ENCODE measurements around the gene KRT33A. TPM values are rescaled to one million over a fixed set of nuclear protein-coding genes. Genes with fewer than 3 reads are reported as not detected.

KRT33A gene
- total and polyA plus RNA-seq, 2 experiments from 2014 or later = not detected

DNA sequence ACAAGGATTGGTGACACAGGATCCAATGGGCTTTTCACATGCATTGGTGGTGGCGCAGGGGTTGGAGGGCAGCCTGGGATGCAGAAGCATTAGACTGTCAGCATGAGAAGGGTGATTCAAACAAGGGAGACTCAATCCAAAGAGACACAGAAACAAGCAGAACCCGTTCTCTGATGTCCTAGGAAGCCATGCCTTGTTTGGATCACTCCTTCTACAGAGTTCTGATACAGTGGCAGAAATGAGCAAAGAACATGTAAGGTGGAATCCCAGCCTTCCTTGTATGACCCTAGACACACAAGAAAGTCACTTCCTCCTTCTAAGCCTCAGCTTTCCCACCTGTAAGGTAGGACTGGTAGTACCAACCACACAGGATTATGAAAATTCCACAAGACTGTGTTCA lies 13.3 kb upstream of the KRT33A start (continued):
- TF ChIP-seq JUNB (IDR thresholded peaks at IDR 0.05; ENCODE audit: unreplicated experiment) (no peak), EZH2 (IDR thresholded peaks at IDR 0.05; ENCODE audit: low read depth, unreplicated experiment) (no peak), CREB1 (CRISPR knock-in tag; IDR thresholded peaks at IDR 0.05; ENCODE audit: low read depth) (no peak), NANOG (IDR thresholded peaks at IDR 0.05; ENCODE audit: borderline replicate concordance) (no peak), POLR2AphosphoS5 (IDR thresholded peaks at IDR 0.05; ENCODE audit: low read depth) (no peak), ZNF114 (CRISPR knock-in tag; IDR thresholded peaks at IDR 0.05) (no peak), ZNF331 (CRISPR knock-in tag; IDR thresholded peaks at IDR 0.05; ENCODE audit: low read depth) (no peak)
- TF ChIP-seq, protein P1, sequence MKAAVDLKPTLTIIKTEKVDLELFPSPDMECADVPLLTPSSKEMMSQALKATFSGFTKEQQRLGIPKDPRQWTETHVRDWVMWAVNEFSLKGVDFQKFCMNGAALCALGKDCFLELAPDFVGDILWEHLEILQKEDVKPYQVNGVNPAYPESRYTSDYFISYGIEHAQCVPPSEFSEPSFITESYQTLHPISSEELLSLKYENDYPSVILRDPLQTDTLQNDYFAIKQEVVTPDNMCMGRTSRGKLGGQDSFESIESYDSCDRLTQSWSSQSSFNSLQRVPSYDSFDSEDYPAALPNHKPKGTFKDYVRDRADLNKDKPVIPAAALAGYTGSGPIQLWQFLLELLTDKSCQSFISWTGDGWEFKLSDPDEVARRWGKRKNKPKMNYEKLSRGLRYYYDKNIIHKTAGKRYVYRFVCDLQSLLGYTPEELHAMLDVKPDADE (IDR thresholded peaks at IDR 0.05) = no peak

DNA sequence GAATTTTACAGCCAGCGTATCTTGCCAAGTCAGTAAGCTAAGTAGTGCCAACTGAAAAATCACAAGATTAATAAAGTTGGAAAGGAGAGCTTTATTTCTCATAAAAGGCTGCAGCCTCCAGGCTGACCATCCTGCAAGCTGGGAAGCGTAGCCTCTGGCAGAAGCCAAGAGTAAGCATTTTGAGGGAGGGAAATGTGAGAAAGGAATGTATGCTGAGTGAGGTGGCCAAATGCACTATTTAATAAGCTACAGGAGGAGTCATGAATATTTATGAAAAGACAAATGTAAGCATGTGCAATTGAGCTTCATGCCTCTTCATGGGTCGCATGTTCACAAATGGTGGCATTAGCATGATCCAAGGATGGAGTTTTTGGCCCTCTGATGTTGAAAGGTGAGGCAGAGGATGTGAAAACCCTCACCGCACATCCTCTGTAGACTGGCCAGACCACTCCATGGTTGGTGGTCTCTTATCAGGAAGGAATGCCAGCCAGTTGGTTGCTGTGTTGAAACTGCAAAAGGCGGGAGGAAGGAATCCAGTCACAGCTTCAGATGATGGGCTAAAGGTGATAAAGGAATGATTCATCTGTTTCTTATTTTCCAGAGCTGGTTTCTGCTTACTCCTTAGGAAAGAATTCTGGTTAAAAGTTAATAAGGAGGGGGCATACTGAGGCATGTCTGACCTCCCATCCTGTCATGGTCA lies 9.8 kb upstream of the KRT33A start:
- Histone ChIP-seq H3K9me2 (ENCODE audit: insufficient read depth) (no peaks in the 10 kb centered on the region; the same call in 1 of the 2 replicates), H2AFZ (no peak overlapping the region), H3K27ac (ENCODE audit: low read depth) (no peak overlapping the region), H3K4me3 (no peak overlapping the region), H3F3A (replicated peaks; ENCODE audit: low read depth) (no peaks in the 10 kb centered on the region), H3K4me1 (ENCODE audit: insufficient read depth) (no peaks in the 10 kb centered on the region), H3K36me3 (ENCODE audit: insufficient read depth) (no peaks in the 10 kb centered on the region), H3K4me2 (no peak overlapping the region), H4K20me1 (replicated peaks; ENCODE audit: insufficient read depth) (no peaks in the 10 kb centered on the region), H3K79me2 (replicated peaks; ENCODE audit: insufficient read depth) (no peaks in the 10 kb centered on the region), H3K27me3 (ENCODE audit: insufficient read depth) (no peaks in the 10 kb centered on the region)
- no peak for DNase-seq (ENCODE audit: low spot score)
- no peaks in the 10 kb centered on the region for H3K36me3 Mint-ChIP-seq (ENCODE audit: low read depth)
- no peak overlapping the region for H3K27ac Mint-ChIP-seq
- H3K27me3 Mint-ChIP-seq (ENCODE audit: insufficient read depth, low read depth, poor library complexity) = peaks cover 4% of the 10 kb centered on the region
- H3K4me3 Mint-ChIP-seq = no peak overlapping the region
- H3K9me3 Mint-ChIP-seq = peaks cover 9% of the 10 kb centered on the region; the same call in 1 of the 3 replicates
- H3K4me1 Mint-ChIP-seq = no peaks in the 10 kb centered on the region
- no peak for ATAC-seq
- TF ChIP-seq JUNB (IDR thresholded peaks at IDR 0.05; ENCODE audit: unreplicated experiment) (no peak), ZNF331 (CRISPR knock-in tag; IDR thresholded peaks at IDR 0.05; ENCODE audit: low read depth) (no peak), ZNF114 (CRISPR knock-in tag; IDR thresholded peaks at IDR 0.05) (no peak), CREB1 (CRISPR knock-in tag; IDR thresholded peaks at IDR 0.05; ENCODE audit: low read depth) (no peak), EZH2phosphoT487 (IDR thresholded peaks at IDR 0.05; ENCODE audit: unreplicated experiment) (no peak), STAT1 (IDR thresholded peaks at IDR 0.05; ENCODE audit: unreplicated experiment) (no peak), POLR2AphosphoS5 (IDR thresholded peaks at IDR 0.05; ENCODE audit: low read depth) (no peak)
- TF ChIP-seq, protein P2, sequence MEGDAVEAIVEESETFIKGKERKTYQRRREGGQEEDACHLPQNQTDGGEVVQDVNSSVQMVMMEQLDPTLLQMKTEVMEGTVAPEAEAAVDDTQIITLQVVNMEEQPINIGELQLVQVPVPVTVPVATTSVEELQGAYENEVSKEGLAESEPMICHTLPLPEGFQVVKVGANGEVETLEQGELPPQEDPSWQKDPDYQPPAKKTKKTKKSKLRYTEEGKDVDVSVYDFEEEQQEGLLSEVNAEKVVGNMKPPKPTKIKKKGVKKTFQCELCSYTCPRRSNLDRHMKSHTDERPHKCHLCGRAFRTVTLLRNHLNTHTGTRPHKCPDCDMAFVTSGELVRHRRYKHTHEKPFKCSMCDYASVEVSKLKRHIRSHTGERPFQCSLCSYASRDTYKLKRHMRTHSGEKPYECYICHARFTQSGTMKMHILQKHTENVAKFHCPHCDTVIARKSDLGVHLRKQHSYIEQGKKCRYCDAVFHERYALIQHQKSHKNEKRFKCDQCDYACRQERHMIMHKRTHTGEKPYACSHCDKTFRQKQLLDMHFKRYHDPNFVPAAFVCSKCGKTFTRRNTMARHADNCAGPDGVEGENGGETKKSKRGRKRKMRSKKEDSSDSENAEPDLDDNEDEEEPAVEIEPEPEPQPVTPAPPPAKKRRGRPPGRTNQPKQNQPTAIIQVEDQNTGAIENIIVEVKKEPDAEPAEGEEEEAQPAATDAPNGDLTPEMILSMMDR (conservative IDR thresholded peaks at IDR 0.05; ENCODE audit: low read depth in 2 of 2) = no peak
- TF ChIP-seq, protein P1 (IDR thresholded peaks at IDR 0.05) = no peak
- TF ChIP-seq, protein P3, sequence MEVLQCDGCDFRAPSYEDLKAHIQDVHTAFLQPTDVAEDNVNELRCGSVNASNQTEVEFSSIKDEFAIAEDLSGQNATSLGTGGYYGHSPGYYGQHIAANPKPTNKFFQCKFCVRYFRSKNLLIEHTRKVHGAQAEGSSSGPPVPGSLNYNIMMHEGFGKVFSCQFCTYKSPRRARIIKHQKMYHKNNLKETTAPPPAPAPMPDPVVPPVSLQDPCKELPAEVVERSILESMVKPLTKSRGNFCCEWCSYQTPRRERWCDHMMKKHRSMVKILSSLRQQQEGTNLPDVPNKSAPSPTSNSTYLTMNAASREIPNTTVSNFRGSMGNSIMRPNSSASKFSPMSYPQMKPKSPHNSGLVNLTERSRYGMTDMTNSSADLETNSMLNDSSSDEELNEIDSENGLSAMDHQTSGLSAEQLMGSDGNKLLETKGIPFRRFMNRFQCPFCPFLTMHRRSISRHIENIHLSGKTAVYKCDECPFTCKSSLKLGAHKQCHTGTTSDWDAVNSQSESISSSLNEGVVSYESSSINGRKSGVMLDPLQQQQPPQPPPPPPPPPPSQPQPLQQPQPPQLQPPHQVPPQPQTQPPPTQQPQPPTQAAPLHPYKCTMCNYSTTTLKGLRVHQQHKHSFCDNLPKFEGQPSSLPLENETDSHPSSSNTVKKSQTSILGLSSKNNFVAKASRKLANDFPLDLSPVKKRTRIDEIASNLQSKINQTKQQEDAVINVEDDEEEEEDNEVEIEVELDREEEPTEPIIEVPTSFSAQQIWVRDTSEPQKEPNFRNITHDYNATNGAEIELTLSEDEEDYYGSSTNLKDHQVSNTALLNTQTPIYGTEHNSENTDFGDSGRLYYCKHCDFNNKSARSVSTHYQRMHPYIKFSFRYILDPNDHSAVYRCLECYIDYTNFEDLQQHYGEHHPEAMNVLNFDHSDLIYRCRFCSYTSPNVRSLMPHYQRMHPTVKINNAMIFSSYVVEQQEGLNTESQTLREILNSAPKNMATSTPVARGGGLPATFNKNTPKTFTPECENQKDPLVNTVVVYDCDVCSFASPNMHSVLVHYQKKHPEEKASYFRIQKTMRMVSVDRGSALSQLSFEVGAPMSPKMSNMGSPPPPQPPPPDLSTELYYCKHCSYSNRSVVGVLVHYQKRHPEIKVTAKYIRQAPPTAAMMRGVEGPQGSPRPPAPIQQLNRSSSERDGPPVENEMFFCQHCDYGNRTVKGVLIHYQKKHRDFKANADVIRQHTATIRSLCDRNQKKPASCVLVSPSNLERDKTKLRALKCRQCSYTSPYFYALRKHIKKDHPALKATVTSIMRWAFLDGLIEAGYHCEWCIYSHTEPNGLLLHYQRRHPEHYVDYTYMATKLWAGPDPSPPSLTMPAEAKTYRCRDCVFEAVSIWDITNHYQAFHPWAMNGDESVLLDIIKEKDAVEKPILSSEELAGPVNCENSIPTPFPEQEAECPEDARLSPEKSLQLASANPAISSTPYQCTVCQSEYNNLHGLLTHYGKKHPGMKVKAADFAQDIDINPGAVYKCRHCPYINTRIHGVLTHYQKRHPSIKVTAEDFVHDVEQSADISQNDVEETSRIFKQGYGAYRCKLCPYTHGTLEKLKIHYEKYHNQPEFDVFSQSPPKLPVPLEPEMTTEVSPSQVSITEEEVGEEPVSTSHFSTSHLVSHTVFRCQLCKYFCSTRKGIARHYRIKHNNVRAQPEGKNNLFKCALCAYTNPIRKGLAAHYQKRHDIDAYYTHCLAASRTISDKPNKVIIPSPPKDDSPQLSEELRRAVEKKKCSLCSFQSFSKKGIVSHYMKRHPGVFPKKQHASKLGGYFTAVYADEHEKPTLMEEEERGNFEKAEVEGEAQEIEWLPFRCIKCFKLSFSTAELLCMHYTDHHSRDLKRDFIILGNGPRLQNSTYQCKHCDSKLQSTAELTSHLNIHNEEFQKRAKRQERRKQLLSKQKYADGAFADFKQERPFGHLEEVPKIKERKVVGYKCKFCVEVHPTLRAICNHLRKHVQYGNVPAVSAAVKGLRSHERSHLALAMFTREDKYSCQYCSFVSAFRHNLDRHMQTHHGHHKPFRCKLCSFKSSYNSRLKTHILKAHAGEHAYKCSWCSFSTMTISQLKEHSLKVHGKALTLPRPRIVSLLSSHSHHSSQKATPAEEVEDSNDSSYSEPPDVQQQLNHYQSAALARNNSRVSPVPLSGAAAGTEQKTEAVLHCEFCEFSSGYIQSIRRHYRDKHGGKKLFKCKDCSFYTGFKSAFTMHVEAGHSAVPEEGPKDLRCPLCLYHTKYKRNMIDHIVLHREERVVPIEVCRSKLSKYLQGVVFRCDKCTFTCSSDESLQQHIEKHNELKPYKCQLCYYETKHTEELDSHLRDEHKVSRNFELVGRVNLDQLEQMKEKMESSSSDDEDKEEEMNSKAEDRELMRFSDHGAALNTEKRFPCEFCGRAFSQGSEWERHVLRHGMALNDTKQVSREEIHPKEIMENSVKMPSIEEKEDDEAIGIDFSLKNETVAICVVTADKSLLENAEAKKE (CRISPR knock-in tag; IDR thresholded peaks at IDR 0.05) = no peak

All from GM23338 (cell line).